ENCODE measurements around the gene DMD. TPM values are rescaled to one million over a fixed set of nuclear protein-coding genes. Genes with fewer than 3 reads are reported as not detected.

The DMD gene
- total RNA-seq, 1 donor from 2014 or later = 22.9 TPM

GRCh38 chrX:32798990-32799389 is 412.4 kb downstream of the DMD start:
- Mint-ChIP-seq H3K27me3 (no peaks in the 10 kb centered on the region), H3K4me1 (no peaks in the 10 kb centered on the region), H3K36me3 (ENCODE audit: low read depth) (no peaks in the 10 kb centered on the region), H3K27ac (no peak overlapping the region), H3K4me3 (no peak overlapping the region), H3K9me3 (peaks cover 2% of the 10 kb centered on the region)
- intact Hi-C loops (cut with micrococcal nuclease) = no loop called here
- POLR2A ChIA-PET = no interaction called here
- TF ChIP-seq CTCF (IDR thresholded peaks at IDR 0.05) = no peak
- ATAC-seq (ENCODE audit: low read depth) = no peak
- no peak for DNase-seq
- CTCF ChIA-PET = no interaction called here

DNA sequence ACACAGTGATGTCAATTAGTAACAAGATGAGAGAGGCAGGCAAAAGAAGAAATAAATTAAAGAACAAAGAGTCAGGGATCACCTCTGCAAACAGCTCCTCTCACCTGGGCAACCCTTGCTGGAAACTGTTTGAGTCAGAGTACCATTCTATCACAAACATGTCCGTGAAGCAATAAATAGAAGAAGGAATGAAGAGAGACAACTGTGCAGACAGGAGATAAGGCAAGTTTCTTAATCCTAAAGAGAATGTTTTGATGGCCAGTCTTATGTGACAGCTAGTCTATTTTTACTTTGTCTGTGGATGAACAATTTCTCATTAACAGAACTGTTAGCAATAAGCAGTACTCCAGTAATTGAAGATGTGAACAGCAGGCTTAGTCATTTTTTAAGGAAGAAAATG is 422.4 kb downstream of the DMD start:
- H3K27ac Mint-ChIP-seq = no peak overlapping the region
- H3K9me3 Mint-ChIP-seq = no peaks in the 10 kb centered on the region
- H3K4me3 Mint-ChIP-seq = no peak overlapping the region
- POLR2A ChIA-PET = no interaction called here
- CTCF ChIA-PET = no interaction called here
- H3K4me1 Mint-ChIP-seq = no peaks in the 10 kb centered on the region
- intact Hi-C loops (cut with micrococcal nuclease) = no loop called here
- no peak for TF ChIP-seq CTCF (IDR thresholded peaks at IDR 0.05)
- no peaks in the 10 kb centered on the region for H3K27me3 Mint-ChIP-seq
- DNase-seq (no peak), ATAC-seq (ENCODE audit: low read depth) (no peak)
- no peaks in the 10 kb centered on the region for H3K36me3 Mint-ChIP-seq (ENCODE audit: low read depth)

- intact Hi-C loops (cut with micrococcal nuclease) = no loop called here
- ATAC-seq (ENCODE audit: low read depth) = no peak
- CTCF ChIA-PET = no interaction called here
Observed at GRCh38 chrX:32780109-32780508, 431.2 kb downstream of the DMD start.

GRCh38 chrX:32778965-32779364 is 432.4 kb downstream of the DMD start:
- CTCF ChIA-PET = no interaction called here
- no peak for ATAC-seq (ENCODE audit: low read depth)
- no peaks in the 10 kb centered on the region for H3K9me3 Mint-ChIP-seq
- no peak for TF ChIP-seq CTCF (IDR thresholded peaks at IDR 0.05)
- POLR2A ChIA-PET = no interaction called here
- no peaks in the 10 kb centered on the region for H3K36me3 Mint-ChIP-seq (ENCODE audit: low read depth)
- no peaks in the 10 kb centered on the region for H3K27me3 Mint-ChIP-seq
- H3K4me3 Mint-ChIP-seq = no peak overlapping the region
- H3K27ac Mint-ChIP-seq = no peak overlapping the region
- intact Hi-C loops (cut with micrococcal nuclease) = no loop called here
- H3K4me1 Mint-ChIP-seq = no peaks in the 10 kb centered on the region
- no peak for DNase-seq

More at GRCh38 chrX:32780109-32780508, 431.2 kb downstream of the DMD start:
- POLR2A ChIA-PET = no interaction called here
- TF ChIP-seq CTCF (IDR thresholded peaks at IDR 0.05) = no peak
- Mint-ChIP-seq H3K4me3 (no peak overlapping the region), H3K9me3 (no peaks in the 10 kb centered on the region), H3K27ac (no peak overlapping the region), H3K36me3 (ENCODE audit: low read depth) (no peaks in the 10 kb centered on the region), H3K27me3 (no peaks in the 10 kb centered on the region), H3K4me1 (no peaks in the 10 kb centered on the region)
- DNase-seq = no peak

- Mint-ChIP-seq H3K27ac (no peak overlapping the region), H3K9me3 (no peaks in the 10 kb centered on the region), H3K36me3 (ENCODE audit: low read depth) (no peaks in the 10 kb centered on the region), H3K4me1 (no peaks in the 10 kb centered on the region), H3K4me3 (no peak overlapping the region), H3K27me3 (no peaks in the 10 kb centered on the region)
- no peak for TF ChIP-seq CTCF (IDR thresholded peaks at IDR 0.05)
- CTCF ChIA-PET = no interaction called here
- DNase-seq (no peak), ATAC-seq (ENCODE audit: low read depth) (no peak)
- intact Hi-C loops (cut with micrococcal nuclease) = no loop called here
- POLR2A ChIA-PET = no interaction called here
Observed at GRCh38 chrX:32774966-32775365, 436.4 kb downstream of the DMD start.
